ENCODE data around the gene OSBPL5.

Gene OSBPL5

DNA sequence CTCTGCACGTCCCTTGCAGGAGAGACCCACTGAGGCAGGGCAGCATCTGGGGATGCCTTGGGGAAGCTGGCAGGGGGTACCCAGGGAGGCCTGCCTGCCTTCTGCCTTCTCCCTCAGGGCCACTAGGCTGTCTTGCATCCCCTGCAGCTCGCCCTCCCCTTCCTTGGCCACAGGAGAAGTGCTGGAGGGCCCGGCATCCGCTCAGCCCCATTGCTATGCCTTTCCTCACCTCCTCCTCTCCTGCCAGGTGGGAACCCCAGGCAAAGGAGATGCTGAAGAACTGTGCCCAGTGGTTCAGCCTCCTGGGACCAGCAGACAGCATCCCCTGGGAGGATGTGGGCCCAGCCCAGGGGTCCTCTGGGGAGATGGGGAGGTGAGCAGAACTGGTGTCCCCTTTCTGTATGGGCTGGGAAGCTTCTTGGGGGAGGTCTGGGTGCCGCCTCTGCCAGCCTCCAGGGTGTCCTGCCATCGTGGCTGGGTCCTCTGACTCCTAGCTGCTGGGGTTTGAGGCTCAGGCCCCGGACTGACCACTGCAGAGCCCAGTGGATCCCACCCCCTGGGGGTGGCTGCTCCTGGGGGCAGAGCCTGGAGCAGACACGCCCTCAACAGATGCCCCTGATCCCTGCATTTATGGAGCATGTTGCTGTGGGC lies 32.9 kb upstream of the OSBPL5 start:
- no peak for DNase-seq

DNA sequence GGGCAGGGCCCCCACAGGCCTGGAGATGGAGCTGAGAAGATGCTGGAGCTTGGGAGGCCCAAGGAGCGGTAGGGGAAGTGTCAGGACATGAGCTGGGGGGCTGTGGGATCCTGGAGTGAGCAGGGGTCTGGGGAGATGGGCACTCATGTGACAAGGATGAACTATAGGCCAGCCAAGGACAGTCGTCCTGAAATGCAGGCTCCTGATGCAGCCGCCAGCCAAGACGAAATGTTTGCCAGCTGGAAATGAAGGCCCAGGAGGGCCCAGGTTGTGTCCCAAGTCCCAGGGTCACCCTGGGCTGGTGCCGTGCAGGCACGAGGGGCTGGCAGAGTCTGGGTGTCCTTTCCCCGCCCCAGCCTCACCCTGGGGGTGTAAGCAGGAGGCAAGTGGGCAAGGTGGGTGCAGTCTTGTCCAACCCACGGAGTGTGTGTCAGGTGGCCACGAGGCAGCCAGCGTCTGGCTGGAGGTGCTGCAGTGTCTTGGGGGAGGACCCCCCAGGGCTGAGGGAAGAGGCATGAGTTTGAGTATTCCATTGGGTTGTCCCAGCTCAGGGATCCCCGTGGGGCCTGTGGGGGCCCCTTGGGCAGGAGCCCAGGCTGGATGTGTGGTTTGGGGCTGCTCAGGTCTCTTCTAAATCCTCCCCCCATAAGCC lies 32.1 kb upstream of the OSBPL5 start:
- no peak for DNase-seq

DNA sequence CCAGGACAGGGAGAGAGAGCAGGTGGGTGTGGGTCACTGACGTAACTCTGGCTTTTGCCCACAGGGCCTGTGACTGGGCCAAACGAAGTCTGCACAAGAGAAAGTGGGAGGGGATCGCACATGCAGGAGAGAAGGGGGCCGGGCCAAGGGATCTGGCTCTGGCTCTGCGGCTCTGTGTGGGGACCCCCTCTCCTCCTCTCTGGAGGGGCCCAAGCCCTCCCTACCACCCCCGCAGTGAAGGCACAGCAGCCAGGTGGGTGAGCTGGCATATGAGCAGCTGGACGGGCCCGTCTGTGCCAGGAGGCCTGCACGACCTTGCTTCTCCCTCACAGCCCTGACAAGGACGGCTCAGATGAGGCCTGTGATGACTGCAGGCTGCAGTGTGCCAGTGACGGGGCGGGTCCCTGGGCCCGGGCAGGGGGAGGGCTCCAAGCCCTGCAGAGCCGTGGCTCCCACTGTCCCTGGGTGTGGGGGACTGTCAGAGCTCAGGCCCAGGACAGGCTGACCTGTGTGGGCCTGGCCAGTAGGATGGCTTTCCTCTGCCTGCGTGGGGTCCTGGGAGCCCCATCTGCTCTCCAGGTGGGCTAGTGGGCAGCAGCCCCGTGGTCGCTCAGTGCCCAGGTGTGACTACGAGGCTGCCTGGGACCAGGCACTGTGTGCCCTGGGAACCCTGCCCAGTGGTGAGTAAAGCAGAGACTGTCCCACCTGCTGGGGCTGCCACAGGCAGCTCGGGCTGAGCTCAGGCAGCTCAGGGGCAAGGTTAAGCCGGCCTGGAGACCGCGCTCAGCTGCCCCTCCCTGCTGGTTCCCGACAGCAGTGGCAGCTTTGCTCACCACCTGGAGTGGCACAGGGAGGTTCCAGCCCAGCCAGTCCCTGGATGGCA lies 31.3 kb upstream of the OSBPL5 start:
- DNase-seq, result no peak

DNA sequence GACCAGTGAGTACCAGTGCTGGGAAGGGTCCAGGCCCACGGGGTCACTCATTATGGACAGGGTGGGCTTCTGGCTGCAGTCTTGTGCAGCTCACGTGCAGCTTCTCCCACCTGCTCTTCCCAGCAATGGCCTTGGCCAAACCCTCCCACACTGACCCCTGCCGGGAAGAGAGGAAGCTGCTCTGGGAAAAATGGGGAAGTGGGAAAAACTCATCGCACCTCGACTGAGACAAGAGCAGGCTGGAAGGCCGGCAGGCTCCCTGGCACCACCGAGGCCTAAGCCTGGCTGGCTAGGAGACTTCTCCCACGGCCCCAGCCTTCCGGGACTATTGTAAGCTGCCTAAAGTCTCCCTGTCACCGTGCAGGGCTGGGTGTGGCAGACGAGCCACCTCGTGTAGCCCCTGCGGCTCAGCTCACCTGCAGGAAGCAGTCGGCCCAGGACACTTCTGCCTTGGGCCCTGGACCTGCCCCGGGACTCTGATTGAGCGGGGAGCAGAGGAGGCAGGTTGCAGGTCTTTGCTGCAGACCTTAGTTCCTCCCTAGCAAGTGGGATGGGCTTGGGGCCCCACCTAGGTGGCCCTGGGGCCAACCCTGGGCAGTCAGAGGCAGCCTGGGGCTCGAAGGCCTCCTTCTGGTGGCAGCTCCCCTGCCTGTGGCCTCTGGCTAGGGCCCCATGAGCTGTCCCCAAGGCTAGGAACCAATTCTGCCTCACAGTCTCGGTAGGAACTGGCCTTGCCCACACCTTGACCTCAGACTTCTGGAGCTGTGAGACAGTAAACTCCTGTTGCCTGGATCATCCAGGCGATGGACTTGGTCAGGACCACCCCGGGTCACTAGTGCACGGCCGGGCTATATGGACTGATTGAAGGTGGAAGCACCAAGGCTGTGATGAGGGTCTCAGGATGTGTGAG lies 30.4 kb upstream of the OSBPL5 start:
- DNase-seq, result no peak

DNA sequence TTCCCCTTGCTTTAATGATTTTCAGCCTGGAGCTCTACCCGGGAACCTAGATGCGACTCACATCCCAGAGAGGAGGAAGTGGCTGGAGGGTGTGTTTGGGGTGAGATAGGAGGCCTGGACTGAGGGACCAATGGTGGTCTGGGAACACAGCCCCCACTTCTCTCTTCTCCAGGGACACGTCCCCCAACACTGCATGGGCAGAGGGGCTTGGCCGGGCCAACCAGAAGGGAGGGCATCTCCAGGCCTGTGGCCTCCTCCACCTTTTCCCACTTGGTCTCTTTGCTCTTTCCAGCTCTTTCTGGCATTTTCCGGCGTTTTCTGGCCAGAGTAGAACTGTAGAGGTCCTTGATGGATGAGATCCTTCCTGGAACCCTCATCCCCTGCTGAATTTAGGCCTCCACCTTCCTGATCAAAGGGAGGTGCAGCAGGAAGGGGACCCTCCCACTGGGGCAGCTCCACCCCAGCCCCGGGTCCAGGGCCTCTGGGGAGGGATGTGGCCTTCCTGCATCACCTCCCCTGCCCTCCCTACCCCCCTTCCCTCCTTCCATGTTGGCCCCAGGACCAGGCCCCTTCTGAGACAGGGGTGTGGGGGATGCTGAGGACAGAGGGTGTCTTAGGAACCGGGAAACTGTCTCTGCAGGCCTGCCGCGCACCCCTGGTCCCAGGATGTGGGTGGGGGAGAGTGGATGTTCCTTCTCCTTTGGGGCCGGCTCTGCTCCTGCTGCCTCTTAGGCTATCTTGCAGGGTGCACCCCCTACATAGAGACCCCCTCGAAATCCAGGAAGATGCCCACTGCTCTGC lies 29.1 kb upstream of the OSBPL5 start:
- no peak for DNase-seq

DNA sequence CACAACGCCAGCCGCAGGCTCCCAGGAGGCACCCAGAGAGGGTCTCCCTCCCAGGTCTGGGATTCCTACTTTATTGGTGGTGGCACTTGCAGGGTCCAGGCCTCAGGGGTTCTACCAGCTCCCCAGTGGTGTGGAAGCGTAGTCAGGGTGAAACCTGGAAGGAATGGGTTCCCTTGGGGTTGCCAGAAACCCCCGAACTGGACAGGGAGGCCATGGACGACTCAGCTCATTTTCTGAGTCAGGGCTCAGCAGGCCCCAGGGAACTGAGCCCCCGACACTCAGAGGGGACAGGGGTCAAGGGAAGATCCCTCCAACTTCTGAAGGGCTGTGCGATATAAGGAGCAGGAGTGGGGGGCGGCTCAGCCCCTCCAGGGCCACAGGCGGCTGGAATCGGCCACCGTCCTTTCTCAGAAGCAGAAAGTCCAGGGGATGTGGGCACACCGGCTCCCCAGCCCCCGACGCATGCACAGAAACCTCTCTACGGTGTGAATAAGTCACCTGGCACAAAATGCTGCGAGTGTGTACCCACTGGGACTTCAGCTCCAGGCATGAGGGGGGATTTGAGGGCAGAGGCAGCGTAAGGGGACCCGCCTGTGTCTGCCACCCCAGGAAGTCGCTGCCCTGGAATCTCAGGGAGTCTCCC lies 28.4 kb upstream of the OSBPL5 start:
- DNase-seq, result no peak

DNA sequence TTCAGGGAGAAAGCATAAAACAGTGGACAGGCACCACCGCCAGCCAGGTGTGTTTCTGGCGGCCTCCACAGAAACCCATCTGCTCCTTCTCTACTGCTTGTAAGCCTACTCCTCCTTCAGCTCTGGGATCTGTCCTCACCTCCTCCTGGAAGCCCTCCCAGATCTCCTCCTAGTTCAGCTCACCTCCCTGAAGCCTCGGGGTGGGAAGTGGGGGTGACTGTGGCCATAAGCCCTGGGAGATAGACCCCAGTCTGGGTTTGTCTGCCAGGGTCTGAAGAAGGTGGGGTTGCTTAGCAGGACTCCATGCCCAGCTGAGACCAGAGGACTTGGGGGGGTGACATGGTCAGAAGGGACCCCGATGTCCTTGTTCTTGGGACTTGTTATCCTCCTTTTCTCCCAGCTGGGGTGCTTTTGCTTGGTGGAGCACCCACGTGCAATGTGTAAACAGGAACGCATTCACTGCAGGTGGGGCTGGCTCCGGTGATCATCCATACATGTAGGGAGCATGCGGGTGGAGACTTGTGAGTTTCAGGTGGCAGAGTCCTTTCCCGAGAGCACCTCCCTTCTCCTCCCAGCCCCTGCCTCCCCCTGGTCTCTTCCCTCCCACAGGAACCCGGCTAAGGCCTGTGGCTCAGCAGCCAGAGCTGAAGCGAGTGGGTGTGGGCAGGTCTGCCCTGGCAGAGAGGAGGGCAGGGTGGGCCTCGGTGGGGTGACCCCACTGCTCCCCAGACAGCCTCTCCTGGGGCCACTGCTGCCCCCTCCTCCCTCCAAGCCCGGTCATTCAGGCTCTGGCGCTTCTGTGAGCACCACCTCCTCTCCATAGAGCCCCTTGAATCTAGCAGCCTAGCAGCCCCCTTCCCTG lies 27.6 kb upstream of the OSBPL5 start:
- DNase-seq, result no peak

DNA sequence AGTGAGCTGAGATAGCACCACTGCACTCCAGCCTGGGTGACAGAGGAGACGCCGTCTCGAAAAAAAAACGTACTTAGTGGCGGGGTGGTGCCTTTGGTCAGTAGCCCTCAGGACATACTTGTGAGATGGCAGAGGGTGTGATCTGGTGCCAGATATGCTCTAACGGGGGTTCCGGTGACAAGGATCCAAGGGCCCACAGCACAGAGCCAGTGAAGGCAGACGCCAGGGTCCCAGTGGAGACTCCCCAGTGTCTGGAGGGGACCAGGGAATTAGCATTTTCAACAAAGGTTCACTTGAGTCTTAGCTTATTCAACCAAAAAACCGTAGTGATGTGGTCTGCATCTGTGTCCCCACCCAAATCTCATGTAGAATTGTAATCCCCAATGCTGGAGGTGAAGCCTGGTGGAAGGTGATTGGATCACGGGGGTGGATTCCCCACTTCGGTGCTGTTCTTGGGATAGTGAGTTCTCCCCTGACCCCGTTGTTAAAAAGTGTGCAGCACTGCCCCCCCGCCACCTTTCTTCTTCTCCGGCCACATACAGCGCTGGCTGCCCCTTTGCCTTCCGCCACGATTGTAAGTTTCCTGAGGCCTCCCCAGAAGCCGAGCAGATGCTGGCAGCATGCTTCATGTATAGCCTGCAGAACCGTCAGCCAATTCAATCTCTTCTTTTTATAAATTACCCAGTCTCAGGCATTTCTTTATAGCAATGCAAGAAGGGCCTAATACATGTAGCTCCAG lies 26.6 kb upstream of the OSBPL5 start:
- DNase-seq, result no peak

DNA sequence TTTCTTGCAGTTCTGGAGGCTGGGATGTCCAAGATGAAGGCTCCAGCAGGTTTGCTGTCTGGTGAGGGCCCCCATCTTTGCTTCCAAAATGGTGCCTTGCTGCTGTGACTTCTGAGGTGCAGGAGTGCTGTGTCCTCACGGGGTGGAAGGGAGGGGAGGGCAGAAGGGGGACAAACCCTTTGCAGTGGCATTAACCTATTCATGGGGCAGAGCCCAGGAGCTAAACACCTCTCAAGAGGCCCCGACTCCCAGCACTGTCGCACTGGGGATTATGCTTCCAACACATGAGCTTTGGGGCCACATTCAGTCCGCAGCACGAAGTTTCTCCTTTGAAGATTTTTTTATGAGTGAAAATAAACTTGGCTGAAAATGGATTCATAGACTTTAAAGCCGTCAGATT lies 25.5 kb upstream of the OSBPL5 start:
- no peak for DNase-seq

DNA sequence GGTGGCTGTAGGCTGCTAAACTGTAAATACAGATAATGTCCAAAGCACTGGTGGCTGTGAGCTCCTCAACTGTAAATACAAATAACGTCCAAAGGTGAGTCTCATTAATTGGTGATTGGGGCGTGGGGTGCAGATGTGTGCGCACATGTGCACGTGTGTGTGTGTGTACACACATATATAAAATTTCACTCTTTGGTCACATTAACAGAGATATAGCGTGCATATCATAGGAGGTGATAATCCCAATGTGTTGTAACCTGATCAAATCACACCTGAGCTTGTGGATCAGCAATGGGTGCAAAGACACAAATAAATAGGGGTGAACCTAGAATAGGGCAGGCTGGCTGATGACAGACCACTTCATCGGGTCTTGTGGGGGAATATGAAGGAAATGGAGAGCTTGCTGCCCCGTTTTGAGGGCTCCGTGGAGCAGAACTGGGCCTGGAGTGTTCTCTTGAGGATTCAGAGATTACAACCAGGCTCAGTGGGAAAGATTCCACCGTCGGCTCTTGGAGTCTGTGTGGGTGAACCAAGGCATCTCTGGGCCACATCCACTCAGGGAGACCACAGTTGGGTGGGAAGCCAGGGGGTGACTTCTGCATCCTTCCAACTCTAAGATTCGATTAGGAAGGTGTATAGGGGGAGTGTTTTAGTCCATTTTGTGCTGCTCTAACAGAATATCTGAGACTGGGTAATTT lies 24.9 kb upstream of the OSBPL5 start:
- no peak for DNase-seq

DNA sequence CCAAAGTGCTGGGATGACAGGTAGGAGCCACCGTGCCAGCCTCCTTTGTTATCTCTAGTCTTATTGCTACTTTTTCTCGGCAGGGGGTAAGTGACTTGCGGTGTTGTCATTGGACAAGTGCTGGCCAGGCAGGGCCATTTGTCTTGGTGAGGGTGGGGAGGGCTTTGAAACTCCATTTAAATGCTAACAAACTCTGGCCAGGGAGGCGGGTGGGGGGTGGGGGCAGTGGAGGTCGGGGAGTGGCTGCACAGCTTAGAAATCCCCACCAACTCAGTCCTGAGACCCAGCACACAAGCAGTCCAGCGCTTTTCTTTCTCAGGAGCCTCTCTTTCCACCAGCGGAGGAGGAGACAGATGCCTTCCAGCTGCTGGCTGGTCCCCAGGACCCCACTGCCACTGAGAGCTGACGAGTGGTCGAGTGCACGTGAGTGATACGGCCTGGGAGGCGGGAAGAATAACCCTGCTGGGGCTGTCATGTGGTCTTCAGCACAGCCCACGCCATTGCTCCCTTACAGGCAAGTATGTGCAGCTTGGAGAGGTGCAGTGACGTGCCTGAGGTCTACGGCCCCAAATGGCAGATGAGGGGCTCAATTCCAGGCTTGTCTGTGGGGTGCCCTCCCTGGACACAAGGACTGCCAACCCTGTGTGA lies 24.2 kb upstream of the OSBPL5 start:
- no peak for DNase-seq

DNA sequence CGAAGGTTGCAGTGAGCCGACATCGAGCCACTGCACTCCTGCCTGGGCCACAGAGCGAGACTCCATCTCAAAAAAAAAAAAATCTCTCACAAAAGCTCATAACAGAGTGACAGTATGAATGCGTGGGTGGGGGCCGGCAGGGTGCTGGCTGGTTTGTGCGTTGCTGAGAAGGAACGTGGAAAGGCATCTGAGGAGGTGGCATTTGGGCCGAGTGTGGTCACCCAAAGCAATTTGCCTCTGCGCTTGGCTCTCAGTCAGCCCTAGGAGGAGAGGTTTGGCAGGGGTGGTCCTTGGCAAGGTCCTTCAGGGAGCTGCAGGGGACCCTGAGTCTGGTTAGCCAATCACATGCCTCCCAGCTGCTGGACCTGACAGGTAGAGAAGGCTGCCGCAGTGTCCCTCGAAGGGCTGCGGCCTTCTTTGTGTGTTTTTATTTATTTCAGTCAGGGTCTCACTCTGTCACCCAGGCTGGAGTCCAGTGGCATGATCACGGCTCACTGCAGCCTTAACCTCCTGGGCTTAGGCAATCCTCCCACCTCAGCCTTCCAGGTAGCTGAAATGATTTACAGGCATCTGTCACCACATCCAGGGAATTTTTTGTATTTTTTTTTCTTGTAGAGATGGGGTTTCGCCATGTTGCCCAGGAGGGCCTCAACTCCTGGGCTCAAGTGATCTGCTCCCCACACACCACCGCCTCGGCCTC lies 23.5 kb upstream of the OSBPL5 start:
- no peak for DNase-seq

DNA sequence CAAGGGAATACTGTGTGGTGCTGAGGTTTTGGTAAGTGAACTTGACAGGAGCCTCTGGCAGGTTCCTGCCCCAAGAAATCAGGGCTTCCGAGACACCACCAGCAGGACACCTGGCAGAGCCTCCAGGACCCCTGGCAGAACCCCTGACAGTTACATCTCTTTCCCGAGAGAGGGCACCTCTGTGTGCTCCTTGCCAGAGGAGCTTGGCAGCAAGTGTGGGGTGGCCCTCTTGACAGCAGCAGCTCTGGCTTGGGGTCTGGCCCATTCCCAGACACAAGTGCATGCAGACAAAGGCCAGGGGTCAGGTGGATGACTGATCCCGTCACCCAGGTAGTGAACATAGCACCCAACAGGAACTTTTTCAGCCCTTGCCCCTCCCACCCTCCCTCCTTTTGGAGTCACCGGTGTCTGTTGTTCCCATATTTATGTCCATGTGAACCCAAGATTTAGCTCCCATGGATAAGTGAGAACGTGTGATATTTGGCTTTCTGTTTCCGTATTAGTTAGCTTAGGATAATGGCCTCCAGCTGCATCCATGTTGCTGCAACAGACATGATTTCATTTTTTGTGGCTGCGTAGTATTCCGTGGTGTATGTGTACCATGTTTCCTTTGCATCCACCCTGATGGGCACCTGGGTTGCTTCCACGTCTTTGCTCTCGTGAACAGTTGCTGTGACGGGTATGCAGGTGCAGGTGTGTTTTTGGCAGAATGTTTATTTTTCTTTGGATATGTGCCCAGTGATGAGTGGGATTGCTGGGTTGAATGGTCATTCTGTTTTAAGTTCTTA lies 21.2 kb upstream of the OSBPL5 start:
- no peak for DNase-seq

DNA sequence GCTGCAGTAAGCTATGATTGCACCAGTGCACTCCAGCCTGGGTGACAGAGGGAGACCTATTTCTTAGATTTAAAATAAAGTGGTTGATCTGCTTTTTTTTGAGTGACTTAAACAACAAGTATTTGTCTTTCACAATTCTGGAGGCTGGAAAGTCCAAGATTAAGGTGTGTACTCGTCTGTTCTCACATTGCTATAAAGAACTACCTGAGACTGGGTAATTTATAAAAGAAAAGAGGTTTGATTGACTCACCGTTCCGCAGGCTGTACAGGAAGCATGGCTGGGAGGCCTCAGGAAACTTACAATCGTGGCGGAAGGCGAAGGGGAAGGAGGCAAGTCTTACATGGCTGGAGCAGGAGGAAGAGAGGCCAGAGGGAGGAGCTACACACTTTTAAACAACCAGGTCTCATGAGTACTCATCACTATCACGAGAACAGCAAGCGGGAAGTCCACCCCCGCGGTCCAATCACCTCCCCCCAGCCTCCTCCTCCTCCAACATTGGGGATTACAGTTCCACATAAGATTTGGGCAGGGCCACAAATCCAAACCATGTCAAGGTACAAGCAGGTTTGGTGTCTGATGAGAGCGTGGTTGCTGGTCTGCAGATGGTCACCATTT lies 19.7 kb upstream of the OSBPL5 start:
- no peak for DNase-seq

DNA sequence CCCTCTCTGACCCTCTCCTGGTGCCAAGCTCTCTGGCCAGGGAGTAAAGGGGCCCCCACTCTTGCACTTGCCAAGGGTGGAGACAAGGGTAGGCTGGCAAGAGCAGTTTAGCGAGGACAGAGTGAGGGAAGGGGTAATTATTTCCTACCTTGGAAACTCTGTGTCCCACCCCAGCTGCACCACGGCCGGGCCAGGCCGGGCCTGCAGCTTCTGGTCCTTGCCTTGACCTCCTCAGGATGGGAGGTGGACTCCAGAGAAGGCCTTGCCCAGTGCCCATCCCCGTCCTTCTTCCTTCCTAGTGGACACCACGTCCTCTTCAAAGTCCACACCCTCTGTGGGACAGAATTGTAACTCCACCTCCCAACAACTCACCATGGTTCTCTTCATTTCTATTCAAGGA lies 18.4 kb upstream of the OSBPL5 start:
- no peak for DNase-seq

DNA sequence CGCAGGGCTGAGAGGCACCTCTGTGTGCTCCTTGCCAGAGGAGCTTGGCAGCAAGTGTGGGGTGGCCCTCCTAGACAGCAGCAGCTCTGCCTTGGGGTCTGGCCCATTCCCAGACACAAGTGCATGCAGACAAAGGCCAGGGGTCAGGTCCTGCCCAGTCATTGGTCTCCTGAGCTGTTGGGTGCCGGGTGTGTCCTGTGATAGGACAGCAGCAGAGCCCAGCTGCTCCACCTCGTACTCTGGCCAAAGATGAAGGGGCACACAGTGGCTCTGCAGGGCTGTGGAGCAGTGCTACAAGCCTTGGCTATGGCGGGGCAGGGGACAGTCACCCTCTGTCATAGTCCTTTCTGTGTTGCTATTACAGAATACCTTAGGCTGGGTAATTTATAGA lies 17.3 kb upstream of the OSBPL5 start:
- no peak for DNase-seq

Measured in NCI-H748 treated with DMSO at 0.1 percent for 48 hours (cell line).